ENCODE data around the gene EPHB1.

DNA sequence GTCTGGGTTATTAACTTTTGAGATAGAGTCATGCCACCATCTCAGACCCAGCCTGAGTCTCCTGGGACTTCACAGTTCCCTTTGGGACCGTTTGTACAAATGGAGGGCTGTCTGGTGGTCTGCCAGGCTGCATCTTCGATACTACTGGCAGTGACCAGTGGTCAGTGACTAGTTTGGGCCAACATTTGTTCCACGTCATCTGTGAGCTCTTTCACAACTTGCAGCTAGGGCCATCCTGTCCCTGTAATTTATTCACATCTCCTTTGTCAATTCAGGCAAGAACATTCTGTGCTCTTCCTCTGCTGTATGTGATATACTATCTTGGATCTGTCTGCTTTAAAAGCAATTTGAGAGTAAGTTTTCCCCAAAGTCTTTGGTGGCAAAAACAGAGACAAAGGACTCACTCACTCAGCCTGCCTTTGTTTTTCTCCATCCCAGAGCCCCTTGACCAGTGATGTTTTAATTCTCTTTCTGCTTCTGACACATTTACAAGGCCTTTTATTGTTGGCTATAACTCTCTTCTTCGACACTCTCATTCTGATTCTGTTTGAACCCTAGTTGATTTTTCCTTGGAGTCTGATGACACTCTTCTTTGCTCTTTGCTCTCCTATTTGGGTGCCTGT lies 353.4 kb downstream of the EPHB1 start:
- TF ChIP-seq, protein P1, sequence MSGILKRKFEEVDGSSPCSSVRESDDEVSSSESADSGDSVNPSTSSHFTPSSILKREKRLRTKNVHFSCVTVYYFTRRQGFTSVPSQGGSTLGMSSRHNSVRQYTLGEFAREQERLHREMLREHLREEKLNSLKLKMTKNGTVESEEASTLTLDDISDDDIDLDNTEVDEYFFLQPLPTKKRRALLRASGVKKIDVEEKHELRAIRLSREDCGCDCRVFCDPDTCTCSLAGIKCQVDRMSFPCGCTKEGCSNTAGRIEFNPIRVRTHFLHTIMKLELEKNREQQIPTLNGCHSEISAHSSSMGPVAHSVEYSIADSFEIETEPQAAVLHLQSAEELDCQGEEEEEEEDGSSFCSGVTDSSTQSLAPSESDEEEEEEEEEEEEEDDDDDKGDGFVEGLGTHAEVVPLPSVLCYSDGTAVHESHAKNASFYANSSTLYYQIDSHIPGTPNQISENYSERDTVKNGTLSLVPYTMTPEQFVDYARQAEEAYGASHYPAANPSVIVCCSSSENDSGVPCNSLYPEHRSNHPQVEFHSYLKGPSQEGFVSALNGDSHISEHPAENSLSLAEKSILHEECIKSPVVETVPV (CRISPR knock-in tag; IDR thresholded peaks at IDR 0.05), result no peak
- TF ChIP-seq ZFP3 (CRISPR knock-in tag; IDR thresholded peaks at IDR 0.05), result no peak

Data from SK-N-SH treated with all-trans-retinoic acid at 6 μM for 48 hours (cell line).